Measurements from ENCODE around the gene AANAT.

Gene AANAT

GRCh38 chr17:76490112-76490710 is 22.8 kb downstream of the AANAT start:
- peaks cover 4% of the 10 kb centered on the region; the same call in 1 of the 2 replicates for H3K4me1 ChIP-seq
- H3K9me3 ChIP-seq: no peaks in the 10 kb centered on the region
- no peak overlapping the region for H3K4me3 ChIP-seq (ENCODE audit: low read depth, low read length)
- no peaks in the 10 kb centered on the region for H3K27me3 ChIP-seq
- no peaks in the 10 kb centered on the region for H3K36me3 ChIP-seq
- TF ChIP-seq CTCF (IDR thresholded peaks at IDR 0.05; ENCODE audit: low read depth, low read length): no peak
- peak; percentile 10 for DNase-seq

GRCh38 chr17:76491271-76492122 is 24.1 kb downstream of the AANAT start:
- no peaks in the 10 kb centered on the region for H3K36me3 ChIP-seq
- no peaks in the 10 kb centered on the region for H3K9me3 ChIP-seq
- H3K27me3 ChIP-seq: no peaks in the 10 kb centered on the region
- peak; percentile 9 for DNase-seq
- peaks cover 4% of the 10 kb centered on the region; the same call in 1 of the 2 replicates for H3K4me1 ChIP-seq
- H3K4me3 ChIP-seq (ENCODE audit: low read depth, low read length): no peak overlapping the region
- TF ChIP-seq CTCF (IDR thresholded peaks at IDR 0.05; ENCODE audit: low read depth, low read length): no peak

GRCh38 chr17:76492123-76492988 is 25.0 kb downstream of the AANAT start:
- H3K36me3 ChIP-seq: no peaks in the 10 kb centered on the region
- H3K4me3 ChIP-seq (ENCODE audit: low read depth, low read length): no peak overlapping the region
- H3K4me1 ChIP-seq: peaks cover 4% of the 10 kb centered on the region
- no peak for TF ChIP-seq CTCF (IDR thresholded peaks at IDR 0.05; ENCODE audit: low read depth, low read length)
- H3K27me3 ChIP-seq: no peaks in the 10 kb centered on the region
- no peak for DNase-seq
- no peaks in the 10 kb centered on the region for H3K9me3 ChIP-seq

GRCh38 chr17:76492989-76493501 is 25.6 kb downstream of the AANAT start:
- no peak for DNase-seq
- H3K4me3 ChIP-seq (ENCODE audit: low read depth, low read length): no peak overlapping the region
- peaks cover 10% of the 10 kb centered on the region for H3K4me1 ChIP-seq
- H3K9me3 ChIP-seq: no peaks in the 10 kb centered on the region
- no peaks in the 10 kb centered on the region for H3K36me3 ChIP-seq
- no peaks in the 10 kb centered on the region for H3K27me3 ChIP-seq
- no peak for TF ChIP-seq CTCF (IDR thresholded peaks at IDR 0.05; ENCODE audit: low read depth, low read length)

- Histone ChIP-seq H3K4me3 (ENCODE audit: low read depth, low read length) (no peak overlapping the region), H3K36me3 (no peaks in the 10 kb centered on the region), H3K27me3 (no peaks in the 10 kb centered on the region), H3K9me3 (no peaks in the 10 kb centered on the region), H3K4me1 (peaks cover 13% of the 10 kb centered on the region)
- DNase-seq: no peak
- no peak for TF ChIP-seq CTCF (IDR thresholded peaks at IDR 0.05; ENCODE audit: low read depth, low read length)
These were observed 26.2 kb downstream of the AANAT start for GRCh38 chr17:76493505-76494167.
